ENCODE data around the gene KCNA5.

Gene KCNA5

GRCh38 chr12:5064913-5065490, 21.3 kb downstream of the KCNA5 start:
- DNase-seq (ENCODE audit: low read depth): no peak

- DNase-seq (ENCODE audit: low read depth): no peak
These were observed 22.6 kb downstream of the KCNA5 start for GRCh38 chr12:5066251-5066650.

DNA sequence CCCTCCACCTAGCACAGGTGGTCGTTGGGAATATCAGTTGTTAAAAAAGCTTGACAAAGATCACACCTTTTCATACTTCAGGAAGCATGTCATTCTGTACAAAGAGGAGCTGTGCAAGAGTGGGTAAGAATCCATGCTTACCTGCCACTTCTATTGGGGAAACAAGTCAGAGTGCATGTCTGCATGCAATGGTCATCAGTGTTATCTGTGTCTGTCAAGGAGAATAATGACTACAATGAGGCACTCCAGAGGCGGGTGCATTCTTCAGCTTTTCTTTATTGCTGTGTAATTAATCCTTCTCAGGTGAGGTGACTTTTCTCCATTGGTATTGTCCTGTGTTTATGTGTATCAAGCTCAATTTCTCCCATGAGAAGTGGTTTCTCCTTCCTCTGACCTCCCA, 24.4 kb downstream of the KCNA5 start:
- no peak for DNase-seq (ENCODE audit: low read depth)

GRCh38 chr12:5068619-5069018, 24.9 kb downstream of the KCNA5 start:
- no peak for DNase-seq (ENCODE audit: low read depth)

DNA sequence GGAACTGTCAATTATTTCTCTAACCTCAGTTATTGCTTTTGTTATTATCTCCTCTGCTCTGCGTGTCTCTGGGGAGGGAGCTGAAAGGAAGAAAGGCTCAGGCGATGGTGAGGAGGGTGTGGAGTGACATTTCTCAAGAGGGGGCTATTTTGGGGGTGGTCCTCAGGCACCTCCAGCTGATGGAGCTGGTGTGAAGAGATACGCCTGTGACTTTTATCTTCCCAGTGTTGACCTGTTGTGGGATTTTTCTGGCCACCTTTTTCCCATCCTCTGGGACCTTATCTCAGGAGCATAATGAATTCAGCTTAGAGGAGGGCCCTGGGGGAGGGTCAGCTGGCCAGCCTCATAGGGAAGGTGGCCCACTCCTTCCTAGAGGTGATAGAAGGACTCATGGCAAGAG, 26.4 kb downstream of the KCNA5 start:
- no peak for DNase-seq (ENCODE audit: low read depth)

GRCh38 chr12:5071496-5071895, 27.8 kb downstream of the KCNA5 start:
- DNase-seq (ENCODE audit: low read depth): no peak

DNA sequence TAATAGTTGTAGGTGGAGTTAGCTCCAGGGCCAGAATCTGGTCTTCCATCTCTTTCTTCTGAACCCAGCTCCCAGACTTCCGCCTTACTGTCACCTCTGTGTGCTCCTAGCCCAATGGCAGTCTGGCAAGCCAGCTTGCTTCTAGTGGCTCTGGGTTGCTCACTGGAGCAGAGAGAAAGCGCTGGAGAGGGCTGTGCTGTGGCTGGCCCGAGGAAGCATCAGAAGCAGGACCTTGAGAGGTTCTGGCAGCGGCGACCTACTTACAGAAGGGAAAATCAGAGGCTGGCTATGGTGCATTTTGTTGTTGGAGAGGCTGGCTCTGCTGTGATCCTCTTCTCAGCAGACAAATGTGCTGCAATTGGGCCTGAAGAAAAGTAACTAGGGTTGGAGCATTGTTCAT, 28.6 kb downstream of the KCNA5 start:
- DNase-seq (ENCODE audit: low read depth): no peak

- no peak for DNase-seq (ENCODE audit: low read depth)
These were observed 29.4 kb downstream of the KCNA5 start for GRCh38 chr12:5073054-5073453.

- DNase-seq (ENCODE audit: low read depth): no peak
These were observed 30.2 kb downstream of the KCNA5 start for GRCh38 chr12:5073853-5074252.

- no peak for DNase-seq (ENCODE audit: low read depth)
These were observed 33.1 kb downstream of the KCNA5 start for GRCh38 chr12:5076761-5077160.

- no peak for DNase-seq (ENCODE audit: low read depth)
These were observed 34.7 kb downstream of the KCNA5 start for GRCh38 chr12:5078423-5078822.

GRCh38 chr12:5081016-5081415, 37.3 kb downstream of the KCNA5 start:
- no peak for DNase-seq (ENCODE audit: low read depth)

GRCh38 chr12:5083955-5084849, 40.5 kb downstream of the KCNA5 start:
- DNase-seq (ENCODE audit: low read depth): no peak

- DNase-seq (ENCODE audit: low read depth): no peak
These were observed 42.2 kb downstream of the KCNA5 start for GRCh38 chr12:5085896-5086295.

DNA sequence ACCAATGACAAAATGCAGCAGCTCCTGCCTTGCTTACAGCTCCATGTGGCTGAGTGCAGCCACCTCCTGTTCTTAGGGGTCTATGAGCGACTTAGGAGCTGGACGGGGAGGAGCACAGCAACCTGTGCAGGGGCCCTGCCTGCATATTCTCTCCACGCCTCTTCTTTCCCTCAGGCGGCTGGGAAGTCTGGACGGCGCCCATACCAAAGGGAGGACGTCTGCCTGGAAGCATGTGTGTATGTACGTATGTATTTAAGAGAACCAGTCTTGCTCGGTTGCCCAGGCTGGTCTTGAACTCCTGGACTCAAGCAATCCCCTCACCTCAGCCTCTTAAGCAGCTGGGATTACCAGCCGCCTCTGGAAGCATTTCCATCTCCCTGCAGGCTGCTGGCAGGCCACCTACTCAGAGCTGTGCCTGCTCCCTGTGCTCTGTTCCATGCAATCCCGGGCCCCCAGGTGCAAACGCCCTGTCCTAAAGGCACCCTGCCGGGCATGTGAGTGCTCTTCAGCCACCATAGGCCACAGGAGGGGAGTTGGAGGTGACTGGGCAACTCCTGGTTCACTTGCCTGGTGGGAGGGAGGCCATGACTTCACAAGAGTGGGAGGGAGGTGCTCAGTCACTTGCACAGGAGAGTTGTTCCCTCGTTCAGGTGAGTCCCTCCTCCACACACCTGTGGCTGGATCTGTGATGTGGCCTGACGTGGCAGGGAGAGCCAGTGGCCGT, 44.3 kb downstream of the KCNA5 start:
- DNase-seq (ENCODE audit: low read depth): no peak

- no peak for DNase-seq (ENCODE audit: low read depth)
These were observed 45.0 kb downstream of the KCNA5 start for GRCh38 chr12:5088586-5089264.

DNA sequence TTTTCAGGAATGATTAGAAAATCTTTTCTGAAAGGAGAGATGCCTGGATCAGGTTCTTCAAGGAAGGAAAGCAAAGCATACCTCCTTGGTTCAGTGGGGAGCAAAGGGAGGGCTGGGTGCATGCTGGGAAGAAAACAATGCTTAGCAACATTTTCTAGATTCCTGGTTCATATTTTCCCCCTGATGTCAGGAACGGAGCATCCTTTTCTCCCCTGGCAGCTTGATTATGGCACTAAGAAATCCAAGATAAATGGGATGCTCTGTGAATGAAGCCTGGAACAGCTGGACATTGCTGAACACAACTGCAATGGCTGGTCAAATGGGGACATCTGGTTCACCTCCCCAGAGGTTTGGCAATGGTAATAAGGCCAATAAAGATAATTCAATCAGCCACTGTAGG, 50.9 kb downstream of the KCNA5 start:
- DNase-seq (ENCODE audit: low read depth): no peak

DNA sequence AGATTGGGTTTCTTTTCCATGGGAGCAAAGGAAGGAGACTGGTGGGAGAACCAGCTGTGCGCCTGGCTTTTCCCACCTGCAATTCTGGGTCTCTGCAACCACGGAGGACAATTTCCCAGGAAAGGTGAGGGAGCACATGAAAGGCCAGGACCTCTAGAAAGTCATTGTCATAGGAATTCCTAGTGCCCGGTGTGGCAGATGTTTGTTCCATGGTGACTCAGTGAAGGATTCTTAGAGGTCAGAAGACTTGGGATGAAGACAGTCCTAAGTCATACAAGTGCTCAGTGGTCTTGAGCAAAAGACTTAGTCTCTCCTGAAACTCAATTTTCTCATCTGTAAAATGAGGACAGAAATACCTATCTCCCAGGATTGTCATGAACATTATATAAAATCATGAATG, 51.3 kb downstream of the KCNA5 start:
- no peak for DNase-seq (ENCODE audit: low read depth)

Measured in stimulated activated CD8-positive, alpha-beta memory T cell treated with anti-CD3 and anti-CD28 coated beads, Interleukin-12 subunit alpha, Interleukin-12 subunit beta, amount 100 ng/mL, for 1 hour (primary cell).